HG03097 (cell line): ENCODE measurements around the gene ANO9.

Source experiments
- ATAC-seq: cut with Tn5 transposase; IDR thresholded peaks from one replicate; pipeline ENCODE4 v1.9.1; 2021; ENCODE audit not compliant: unreplicated experiment, low FRiP score

The ANO9 gene

DNA sequence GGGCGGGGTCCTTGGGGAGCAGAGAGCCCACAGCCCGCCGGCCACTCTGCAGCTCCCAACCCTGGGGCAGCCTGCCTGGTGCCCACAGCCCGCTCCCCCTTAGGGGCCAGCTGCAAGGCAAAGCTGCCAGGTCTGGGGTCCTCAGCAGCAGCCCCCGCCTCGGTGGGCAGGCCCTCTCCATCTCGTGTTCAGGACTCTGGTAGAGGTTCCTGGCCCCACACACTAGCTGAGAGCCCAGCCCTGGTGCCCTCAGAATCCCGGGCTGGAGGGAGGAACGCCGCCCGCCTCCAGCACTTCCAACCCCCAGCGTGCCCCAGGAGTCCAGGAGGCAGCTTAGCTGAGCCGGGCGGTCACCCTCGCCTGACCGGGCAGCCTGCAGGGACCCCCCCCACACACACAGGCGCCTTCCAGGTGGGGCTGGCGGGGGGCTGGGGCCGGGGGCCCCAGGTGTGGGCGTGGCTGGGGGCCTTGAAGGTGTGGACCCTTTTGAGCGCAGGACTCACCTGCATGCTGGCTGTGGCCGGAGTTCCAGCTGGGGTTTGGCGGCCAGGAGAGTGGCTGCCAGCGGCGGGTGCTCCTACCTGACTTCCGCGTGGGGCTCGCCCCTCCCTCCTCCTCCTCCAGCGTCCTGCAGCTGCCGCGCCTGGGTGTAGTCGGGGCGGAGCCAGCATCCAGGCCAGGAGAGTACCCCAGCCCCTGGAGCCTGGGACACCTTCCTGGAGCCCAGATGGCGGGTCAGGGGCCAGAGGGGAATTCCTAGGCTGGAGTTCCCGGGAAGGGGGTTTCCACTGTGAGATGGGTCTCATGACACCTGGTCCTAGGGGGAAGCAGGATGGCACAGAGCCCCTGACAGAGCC is at the start of gene ANO9:
Gene ANO9 (minus strand): TSS at position 594 of the 857 bp plus-strand sequence. CDS start 85 bp downstream, at position 509.
- no peak for ATAC-seq

- no peak for ATAC-seq
Measured at GRCh38 chr11:491358-491757, 49.5 kb upstream of the ANO9 start.

- ATAC-seq: no peak
Measured at GRCh38 chr11:490930-491260, 49.1 kb upstream of the ANO9 start.

- ATAC-seq: no peak
Measured at GRCh38 chr11:490186-490929, 48.5 kb upstream of the ANO9 start.

DNA sequence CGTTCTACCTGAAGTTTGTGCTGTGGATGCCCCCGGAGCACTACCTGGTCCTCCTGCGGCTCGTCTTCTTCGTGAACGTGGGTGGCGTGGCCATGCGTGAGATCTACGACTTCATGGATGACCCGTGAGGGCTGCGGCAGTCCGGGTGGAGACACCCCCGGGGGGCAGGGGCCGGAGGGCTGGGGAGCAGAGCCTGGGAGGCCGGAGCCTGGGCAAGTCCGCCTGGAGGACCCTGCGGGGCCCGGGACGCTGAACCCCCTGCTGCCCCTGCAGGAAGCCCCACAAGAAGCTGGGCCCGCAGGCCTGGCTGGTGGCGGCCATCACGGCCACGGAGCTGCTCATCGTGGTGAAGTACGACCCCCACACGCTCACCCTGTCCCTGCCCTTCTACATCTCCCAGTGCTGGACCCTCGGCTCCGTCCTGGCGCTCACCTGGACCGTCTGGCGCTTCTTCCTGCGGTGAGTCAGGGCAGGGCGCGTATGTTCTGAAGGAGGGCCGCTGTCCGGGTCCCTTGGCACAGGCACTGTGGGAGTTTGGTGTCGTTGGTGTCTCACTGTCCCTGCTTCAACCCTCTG is 47.9 kb upstream of the ANO9 start:
- ATAC-seq: no peak

DNA sequence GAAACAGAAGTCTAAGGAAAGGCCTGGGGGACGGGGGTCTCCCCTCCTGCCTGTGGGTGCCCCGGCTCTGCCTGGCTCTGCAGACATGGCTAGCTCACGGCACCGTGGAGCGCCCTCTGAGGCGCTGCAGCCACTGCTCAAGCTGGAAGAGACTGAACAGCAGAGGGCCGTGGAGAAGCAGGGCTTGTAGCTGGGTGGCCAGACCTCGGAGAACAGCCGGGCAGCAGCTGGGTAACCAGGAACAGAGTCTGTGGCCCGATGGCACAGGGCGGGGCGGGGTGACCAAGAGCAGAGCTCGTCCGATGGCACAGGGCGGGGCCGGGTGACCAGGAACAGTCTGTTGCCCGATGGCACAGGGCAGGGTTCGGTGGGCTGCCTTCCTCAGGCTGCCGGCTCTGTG is 47.2 kb upstream of the ANO9 start:
- ATAC-seq: no peak

- ATAC-seq: no peak
Measured at GRCh38 chr11:488579-488978, 46.8 kb upstream of the ANO9 start.

DNA sequence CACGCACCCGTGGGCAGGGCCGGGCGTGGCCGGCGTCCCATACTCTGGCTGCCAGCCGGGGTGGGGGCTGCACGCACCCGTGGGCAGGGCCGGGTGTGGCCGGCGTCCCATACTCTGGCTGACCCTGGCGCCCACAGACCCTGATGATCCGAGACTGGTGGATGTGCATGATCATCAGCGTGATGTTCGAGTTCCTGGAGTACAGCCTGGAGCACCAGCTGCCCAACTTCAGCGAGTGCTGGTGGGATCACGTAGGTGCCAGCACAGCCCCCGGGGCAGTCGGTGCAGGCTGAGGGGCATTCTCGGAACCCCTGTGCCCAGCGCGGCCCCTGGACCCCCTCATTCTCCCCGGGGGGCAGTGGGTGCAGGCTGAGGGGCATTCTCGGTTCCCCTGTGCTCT is 46.3 kb upstream of the ANO9 start:
- no peak for ATAC-seq

- ATAC-seq: no peak
Measured at GRCh38 chr11:487571-488021, 45.8 kb upstream of the ANO9 start.

- no peak for ATAC-seq
Measured at GRCh38 chr11:486189-486588, 44.4 kb upstream of the ANO9 start.

GRCh38 chr11:484616-485015 is 42.8 kb upstream of the ANO9 start:
- no peak for ATAC-seq

DNA sequence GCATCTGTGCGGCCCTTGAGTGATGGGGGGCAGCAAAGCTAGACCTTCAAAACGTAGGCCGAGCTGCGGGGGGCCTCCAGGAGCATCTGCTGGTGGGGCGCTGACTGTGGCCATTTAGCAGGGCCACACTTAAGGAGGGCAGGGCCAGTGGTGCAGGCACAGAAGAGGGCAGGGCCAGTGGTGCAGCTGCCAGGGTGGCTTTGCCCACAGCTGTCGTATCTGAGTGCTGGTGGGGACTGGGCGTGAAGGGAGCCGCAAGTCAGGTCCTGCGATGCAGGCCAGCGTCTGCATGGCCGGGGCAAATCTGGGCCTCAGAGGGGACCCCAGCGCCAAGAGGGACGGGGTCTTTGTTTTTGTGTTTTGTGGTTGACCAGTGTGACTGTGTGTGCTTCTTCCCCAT is 37.5 kb upstream of the ANO9 start:
- no peak for ATAC-seq

DNA sequence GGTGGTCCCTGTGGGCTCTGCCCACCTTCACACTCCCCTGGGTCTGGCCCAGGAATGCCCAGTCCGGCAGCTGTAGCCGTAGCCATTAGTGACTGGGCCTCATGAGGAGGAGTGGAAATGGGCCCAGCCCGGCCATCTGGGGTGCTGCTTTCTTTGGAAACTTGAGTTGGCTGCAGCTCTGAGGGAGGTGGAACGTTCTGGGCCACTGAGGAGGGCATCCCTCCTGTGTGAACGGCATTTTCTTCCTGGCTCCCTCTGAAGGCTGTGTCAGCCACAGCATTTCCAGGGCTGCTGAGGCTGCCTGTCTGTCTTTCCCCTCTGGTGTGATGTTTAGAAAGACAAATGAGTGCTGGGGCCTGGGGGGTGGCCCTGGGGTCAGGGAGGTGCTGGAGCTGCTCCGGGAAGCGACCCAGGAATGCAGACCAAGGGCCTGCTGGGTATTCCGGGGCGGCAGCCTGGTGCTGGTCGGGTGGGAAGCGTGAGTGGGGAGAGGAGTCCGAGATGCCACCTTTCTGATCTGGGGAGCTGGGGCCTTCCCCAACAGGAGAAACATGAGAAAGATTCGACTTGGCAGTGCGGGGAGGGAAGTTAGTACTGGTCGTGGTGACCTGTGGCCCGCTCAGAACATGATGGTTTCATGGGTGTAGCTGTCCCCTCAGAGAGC is 35.4 kb upstream of the ANO9 start:
- no peak for ATAC-seq

GRCh38 chr11:476416-476815 is 34.6 kb upstream of the ANO9 start:
- ATAC-seq: no peak

DNA sequence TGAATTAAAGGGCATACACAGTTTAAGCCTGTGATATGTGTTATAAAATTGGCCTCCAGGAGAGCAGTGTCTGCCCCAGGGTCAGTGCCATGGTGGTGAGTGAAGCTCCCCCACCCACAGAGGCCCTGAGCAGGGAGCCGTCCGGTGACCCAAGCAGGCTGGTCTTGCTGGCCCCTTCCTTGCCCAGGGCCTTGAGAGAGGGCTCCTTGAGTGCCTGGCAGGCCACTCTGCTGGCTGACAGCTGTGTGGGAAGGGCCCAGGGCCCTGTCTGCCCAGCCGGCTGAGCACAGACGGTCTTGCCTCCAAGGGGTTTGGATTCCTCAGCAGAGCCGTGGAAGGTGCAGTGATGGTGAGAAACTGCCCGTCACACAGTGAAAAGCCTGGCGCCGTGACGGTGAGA is 34.1 kb upstream of the ANO9 start:
- ATAC-seq: no peak

DNA sequence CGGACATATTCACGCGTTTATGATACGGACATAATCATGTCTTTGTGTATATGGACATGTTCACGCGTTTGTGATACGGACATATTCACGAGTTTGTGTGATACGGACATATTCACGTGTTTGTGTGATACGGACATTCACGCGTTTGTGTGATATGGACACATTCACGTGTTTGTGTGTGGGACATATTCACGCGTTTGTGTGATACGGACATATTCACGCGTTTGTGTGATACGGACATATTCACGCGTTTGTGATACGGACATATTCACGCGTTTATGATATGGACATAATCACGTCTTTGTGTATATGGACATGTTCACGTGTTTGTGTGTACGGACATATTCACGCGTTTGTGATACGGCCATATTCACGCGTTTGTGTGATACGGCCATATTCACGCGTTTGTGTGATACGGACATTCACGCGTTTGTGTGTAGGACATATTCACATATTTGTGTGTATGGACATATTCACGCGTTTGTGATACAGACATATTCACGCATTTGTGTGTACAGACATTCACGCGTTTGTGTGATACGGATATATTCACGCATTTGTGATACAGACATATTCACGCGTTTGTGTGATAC is 33.2 kb upstream of the ANO9 start:
- ATAC-seq: no peak

- no peak for ATAC-seq
Measured at GRCh38 chr11:473962-474785, 32.4 kb upstream of the ANO9 start.

DNA sequence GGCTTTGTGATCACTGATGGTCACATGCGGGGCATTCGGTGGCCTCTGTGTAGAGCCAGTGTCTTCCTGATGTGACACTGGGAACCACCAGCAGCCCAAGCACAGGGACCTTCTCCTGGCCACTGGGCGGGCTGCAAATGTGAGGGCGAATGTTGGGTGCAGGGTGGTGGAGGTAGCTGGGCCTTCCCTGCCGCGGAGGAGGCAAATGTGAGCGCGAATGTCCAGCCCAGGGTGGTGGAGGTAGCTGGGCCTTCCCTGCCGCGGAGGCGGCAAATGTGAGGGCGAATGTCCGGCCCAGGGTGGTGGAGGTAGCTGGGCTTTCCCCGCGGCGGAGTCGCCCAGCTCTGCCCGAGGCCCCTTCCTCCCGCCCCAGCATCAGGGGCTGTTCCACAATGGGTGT is 31.6 kb upstream of the ANO9 start:
- no peak for ATAC-seq

DNA sequence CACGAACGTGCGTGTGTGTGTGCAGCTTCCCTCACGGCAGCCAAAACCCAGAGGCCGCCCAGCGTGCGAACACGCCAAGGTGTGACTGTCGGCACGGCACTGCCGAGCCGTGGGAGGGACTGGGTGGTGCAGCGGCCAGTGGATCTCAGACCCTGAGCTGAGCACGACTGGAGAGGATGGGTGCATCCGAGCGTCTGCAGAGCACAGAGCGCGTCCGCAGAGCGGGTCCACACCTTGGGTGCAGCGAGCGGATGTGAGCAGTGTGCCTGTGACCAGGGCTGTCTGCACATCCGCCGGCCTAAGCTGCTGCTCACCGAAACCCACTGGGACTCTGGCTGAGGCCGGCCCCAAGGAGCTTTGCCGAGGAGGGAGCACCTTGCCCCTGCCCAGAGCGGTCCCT is 31.0 kb upstream of the ANO9 start:
- no peak for ATAC-seq

GRCh38 chr11:472272-472671 is 30.5 kb upstream of the ANO9 start:
- ATAC-seq: no peak
